ENCODE results near the gene JAGN1. TPM values are rescaled to one million over a fixed set of nuclear protein-coding genes. Genes with fewer than 3 reads are reported as not detected.

The JAGN1 gene
- total and polyA plus RNA-seq, 2 donors from 2014 or later, result 30.3 to 55.3 TPM

DNA sequence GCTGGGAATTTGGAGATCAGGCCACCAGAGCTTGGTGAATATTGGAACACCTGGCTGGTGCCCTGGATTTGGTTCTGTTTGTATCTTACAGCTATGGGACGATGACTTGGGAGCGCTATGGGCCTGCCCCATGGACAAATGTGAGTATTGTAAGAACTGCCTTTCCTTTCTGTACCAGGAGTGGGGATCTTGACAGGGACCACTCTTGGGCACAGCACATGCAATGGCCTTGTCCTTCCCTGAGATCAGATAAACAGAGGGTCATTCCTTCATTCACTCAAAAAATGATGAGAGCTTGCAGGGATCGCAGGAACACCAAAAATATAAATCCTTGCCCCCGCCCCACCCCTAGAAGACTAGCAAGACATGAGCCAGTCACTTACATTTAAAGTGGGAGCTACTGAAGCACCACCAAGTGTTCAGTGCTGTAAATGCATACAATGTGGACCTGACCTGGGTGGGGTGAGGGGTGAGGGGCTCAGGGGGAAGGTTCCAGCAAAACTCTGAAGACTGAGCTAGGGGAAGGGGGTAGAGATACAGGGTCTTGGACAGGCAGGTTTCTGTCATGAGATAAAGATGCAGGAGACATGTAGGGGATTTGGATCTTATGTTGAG is 40.5 kb downstream of the JAGN1 start:
- DNase-seq (no peak), FAIRE-seq (no peak)
- Histone ChIP-seq H3K36me3 (ENCODE audit: control insufficient read depth in 2 of 3, insufficient read depth in 3 of 3, low read length in 3 of 3) (no peaks in the 10 kb centered on the region), H3K27me3 (ENCODE audit: control insufficient read depth, insufficient read depth, low read length) (no peaks in the 10 kb centered on the region), H3K4me1 (ENCODE audit: control insufficient read depth in 2 of 3, insufficient read depth in 2 of 3, low read depth in 1 of 3, low read length in 3 of 3) (peaks cover 0 to 12% (median 0%) of the 10 kb centered on the region in 3 donors), H3K27ac (ENCODE audit: low read depth in 2 of 2, low read length in 2 of 2) (no peak overlapping the region), H3K9me3 (ENCODE audit: control insufficient read depth in 2 of 3, insufficient read depth in 1 of 3, low read length in 3 of 3) (no peaks in the 10 kb centered on the region), H3K4me3 (ENCODE audit: low read length in 3 of 3) (no peak overlapping the region), H3K9ac (ENCODE audit: low read length in 3 of 3) (no peak overlapping the region)
- TF ChIP-seq, protein P1, sequence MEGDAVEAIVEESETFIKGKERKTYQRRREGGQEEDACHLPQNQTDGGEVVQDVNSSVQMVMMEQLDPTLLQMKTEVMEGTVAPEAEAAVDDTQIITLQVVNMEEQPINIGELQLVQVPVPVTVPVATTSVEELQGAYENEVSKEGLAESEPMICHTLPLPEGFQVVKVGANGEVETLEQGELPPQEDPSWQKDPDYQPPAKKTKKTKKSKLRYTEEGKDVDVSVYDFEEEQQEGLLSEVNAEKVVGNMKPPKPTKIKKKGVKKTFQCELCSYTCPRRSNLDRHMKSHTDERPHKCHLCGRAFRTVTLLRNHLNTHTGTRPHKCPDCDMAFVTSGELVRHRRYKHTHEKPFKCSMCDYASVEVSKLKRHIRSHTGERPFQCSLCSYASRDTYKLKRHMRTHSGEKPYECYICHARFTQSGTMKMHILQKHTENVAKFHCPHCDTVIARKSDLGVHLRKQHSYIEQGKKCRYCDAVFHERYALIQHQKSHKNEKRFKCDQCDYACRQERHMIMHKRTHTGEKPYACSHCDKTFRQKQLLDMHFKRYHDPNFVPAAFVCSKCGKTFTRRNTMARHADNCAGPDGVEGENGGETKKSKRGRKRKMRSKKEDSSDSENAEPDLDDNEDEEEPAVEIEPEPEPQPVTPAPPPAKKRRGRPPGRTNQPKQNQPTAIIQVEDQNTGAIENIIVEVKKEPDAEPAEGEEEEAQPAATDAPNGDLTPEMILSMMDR (IDR thresholded peaks at IDR 0.05; ENCODE audit: borderline replicate concordance, extremely low read depth, insufficient read depth), result no peak
- intact Hi-C loops (cut with DNase I), result no loop called here

DNA sequence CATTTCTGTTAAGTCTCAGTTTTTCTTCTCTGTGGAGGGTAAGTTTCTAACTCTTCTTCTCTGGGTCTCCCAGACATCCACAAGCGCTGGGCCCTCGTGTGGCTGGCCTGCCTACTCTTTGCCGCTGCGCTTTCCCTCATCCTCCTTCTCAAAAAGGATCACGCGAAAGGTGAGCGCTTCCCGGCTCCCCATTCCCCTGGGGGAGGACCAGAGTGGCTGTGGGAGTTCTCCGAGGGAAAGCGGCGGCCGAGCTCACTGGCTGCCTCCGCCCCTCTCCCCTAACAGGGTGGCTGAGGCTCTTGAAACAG is 42.1 kb downstream of the JAGN1 start:
- Histone ChIP-seq H3K4me1 (ENCODE audit: control insufficient read depth in 2 of 3, insufficient read depth in 2 of 3, low read depth in 1 of 3, low read length in 3 of 3) (peaks cover 0 to 12% (median 0%) of the 10 kb centered on the region in 3 donors), H3K27me3 (ENCODE audit: control insufficient read depth, insufficient read depth, low read length) (no peaks in the 10 kb centered on the region), H3K9ac (ENCODE audit: low read length in 3 of 3) (peak overlapping the region in 1 of 3 donors; percentile 80), H3K36me3 (ENCODE audit: control insufficient read depth in 2 of 3, insufficient read depth in 3 of 3, low read length in 3 of 3) (peaks cover 0 to 7% (median 1%) of the 10 kb centered on the region in 3 donors), H3K27ac (ENCODE audit: low read depth in 2 of 2, low read length in 2 of 2) (peak overlapping the region; percentile 94), H3K4me3 (ENCODE audit: low read length in 3 of 3) (peak overlapping the region in 1 of 3 donors; percentile 89), H3K9me3 (ENCODE audit: control insufficient read depth in 2 of 3, insufficient read depth in 1 of 3, low read length in 3 of 3) (no peaks in the 10 kb centered on the region)
- TF ChIP-seq, protein P1 (IDR thresholded peaks at IDR 0.05; ENCODE audit: borderline replicate concordance, extremely low read depth, insufficient read depth), result no peak
- FAIRE-seq (no peak), DNase-seq (no peak)
- intact Hi-C loops (cut with DNase I), result no loop called here

DNA sequence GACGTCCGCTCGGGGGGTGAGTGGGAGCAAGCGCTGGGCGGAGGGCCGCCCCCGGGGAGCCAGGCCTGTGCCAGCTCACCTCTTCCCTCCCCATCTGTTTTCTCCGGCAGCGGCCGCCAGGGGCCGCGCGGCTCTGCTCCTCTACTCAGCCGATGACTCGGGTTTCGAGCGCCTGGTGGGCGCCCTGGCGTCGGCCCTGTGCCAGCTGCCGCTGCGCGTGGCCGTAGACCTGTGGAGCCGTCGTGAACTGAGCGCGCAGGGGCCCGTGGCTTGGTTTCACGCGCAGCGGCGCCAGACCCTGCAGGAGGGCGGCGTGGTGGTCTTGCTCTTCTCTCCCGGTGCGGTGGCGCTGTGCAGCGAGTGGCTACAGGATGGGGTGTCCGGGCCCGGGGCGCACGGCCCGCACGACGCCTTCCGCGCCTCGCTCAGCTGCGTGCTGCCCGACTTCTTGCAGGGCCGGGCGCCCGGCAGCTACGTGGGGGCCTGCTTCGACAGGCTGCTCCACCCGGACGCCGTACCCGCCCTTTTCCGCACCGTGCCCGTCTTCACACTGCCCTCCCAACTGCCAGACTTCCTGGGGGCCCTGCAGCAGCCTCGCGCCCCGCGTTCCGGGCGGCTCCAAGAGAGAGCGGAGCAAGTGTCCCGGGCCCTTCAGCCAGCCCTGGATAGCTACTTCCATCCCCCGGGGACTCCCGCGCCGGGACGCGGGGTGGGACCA is 42.6 kb downstream of the JAGN1 start:
- intact Hi-C loops (cut with DNase I), result no loop called here
- FAIRE-seq, result no peak
- Histone ChIP-seq H3K27ac (ENCODE audit: low read depth in 2 of 2, low read length in 2 of 2) (peak overlapping the region; percentile 94), H3K36me3 (ENCODE audit: control insufficient read depth in 2 of 3, insufficient read depth in 3 of 3, low read length in 3 of 3) (peaks cover 0 to 13% (median 3%) of the 10 kb centered on the region in 3 donors), H3K27me3 (ENCODE audit: control insufficient read depth, insufficient read depth, low read length) (no peaks in the 10 kb centered on the region), H3K4me1 (ENCODE audit: control insufficient read depth in 2 of 3, insufficient read depth in 2 of 3, low read depth in 1 of 3, low read length in 3 of 3) (peaks cover 0 to 12% (median 0%) of the 10 kb centered on the region in 3 donors), H3K4me3 (ENCODE audit: low read length in 3 of 3) (peak overlapping the region; percentile 70 to 89 (median 84)), H3K9me3 (ENCODE audit: control insufficient read depth in 2 of 3, insufficient read depth in 1 of 3, low read length in 3 of 3) (no peaks in the 10 kb centered on the region), H3K9ac (ENCODE audit: low read length in 3 of 3) (peak overlapping the region in 1 of 3 donors; percentile 80)
- peak; percentile 85 to 95 (median 91) for DNase-seq
- TF ChIP-seq, protein P1 (IDR thresholded peaks at IDR 0.05; ENCODE audit: borderline replicate concordance, extremely low read depth, insufficient read depth), result peak; percentile 53
